Stomach (tissue), 9 donors: Measurements from ENCODE around the gene AP1G1. TPM values are rescaled to one million over a fixed set of nuclear protein-coding genes. Genes with fewer than 3 reads are reported as not detected.
A peak's percentile ranks its signal among the peaks of the same experiment; 100 is the strongest.

Experiments
- DNase-seq, 2 donors: peaks; one replicate each; pipeline versions ENCODE4 v3.0.0 to v3.0.0-alpha.2; 2013 to 2019
- H3K27ac ChIP-seq, 5 donors: fragments of 200-600 bp in 4 of 5; sonication (generic) in 4 of 5; one replicate each; pipeline ENCODE4 v1.5.1; 2013 to 2019; ENCODE audit warnings: mild to moderate bottlenecking in 1 of 5, moderate library complexity in 1 of 5
- H3K27me3 ChIP-seq, 3 donors: fragments of 200-600 bp; sonication (generic); one replicate each; pipeline ENCODE4 v1.5.1; 2017 to 2019; ENCODE audit warnings: mixed run types in 1 of 3
- H3K36me3 ChIP-seq, 4 donors: fragments of 200-600 bp; sonication (generic); 1 replicate in 3 of 4; 2 replicates in 1 of 4; pipeline ENCODE4 v1.5.1; 2016 to 2019
- H3K4me1 ChIP-seq, 4 donors: fragments of 200-600 bp; sonication (generic); one replicate each; pipeline ENCODE4 v1.5.1; 2016 to 2019
- H3K4me3 ChIP-seq, 4 donors: fragments of 200-600 bp; sonication (generic) in 3 of 4; one replicate each; pipeline ENCODE4 v1.5.1; 2016 to 2019; ENCODE audit warnings: mild to moderate bottlenecking in 1 of 4
- H3K9me3 ChIP-seq, 4 donors: fragments of 200-600 bp; sonication (generic); one replicate each; pipeline ENCODE4 v1.5.1; 2016 to 2019
- EP300 ChIP-seq: sonication (generic); formaldehyde crosslinking; IDR thresholded peaks from one replicate; pipeline ENCODE4 v1.6.1; 2017; ENCODE audit warnings: antibody characterized with exemption
- POLR2A ChIP-seq, 4 donors: fragments of 450-650 bp; IDR thresholded peaks; one replicate each; pipeline ENCODE4 v1.6.1; 2016; ENCODE audit warnings: antibody characterized with exemption in 4 of 4, control low read depth in 2 of 4, mild to moderate bottlenecking in 1 of 4, moderate library complexity in 1 of 4
- POLR2AphosphoS5 ChIP-seq, 3 donors: sonication (generic); formaldehyde crosslinking; IDR thresholded peaks; one replicate each; pipeline ENCODE4 v1.6.1; 2016; ENCODE audit warnings: antibody characterized with exemption in 3 of 3
- WGBS, 5 donors: extraction: QIAGEN DNeasy Blood & Tissue Kit in 3 of 5; methylation state at CpG; one replicate each; pipeline versions ENCODE4 v1.1.5 to v1.1.7; 2013 to 2018; 5-methylcytosine and 5-hydroxymethylcytosine counted together
- intact Hi-C: fragments of 100-400 bp; cut with DNase I; formaldehyde crosslinking; loops from one replicate; pipeline ENCODE4 v1.15.1; 2023; ENCODE audit warnings: low total_unique reads
- polyA plus RNA-seq, 3 donors: library from polyadenylated mRNA; stranded (reverse); fragments of 200-250 nt; gene quantifications; one replicate each; pipeline ENCODE4 v1.2.3, GENCODE V29; 2013
- total RNA-seq, 5 donors: library from RNA; depleted of rRNA; stranded (reverse); fragments of >200 nt; gene quantifications; one replicate each; pipeline versions ENCODE4 v1.1.0 to v1.2.3, GENCODE V29; 2014 to 2016
- TF ChIP-seq, protein P1 (sequence below), 7 experiments: fragments of 450-650 bp in 4 of 7; fragments of 200-600 bp in 3 of 7; sonication (generic) in 3 of 7; IDR thresholded peaks; one replicate each; pipeline ENCODE4 v1.5.1; 2016 to 2019; ENCODE audit warnings: antibody characterized with exemption in 7 of 7, control low read depth in 2 of 7, mild to moderate bottlenecking in 1 of 7
- donor health status: healthy with polysubstance abuse.
- donor health status: Bipolar disorder and iron deficiency.
- donor health status: healthy.

Gene AP1G1
- total and polyA plus RNA-seq, 8 donors, result 11.7 to 198 (median 123) TPM

DNA sequence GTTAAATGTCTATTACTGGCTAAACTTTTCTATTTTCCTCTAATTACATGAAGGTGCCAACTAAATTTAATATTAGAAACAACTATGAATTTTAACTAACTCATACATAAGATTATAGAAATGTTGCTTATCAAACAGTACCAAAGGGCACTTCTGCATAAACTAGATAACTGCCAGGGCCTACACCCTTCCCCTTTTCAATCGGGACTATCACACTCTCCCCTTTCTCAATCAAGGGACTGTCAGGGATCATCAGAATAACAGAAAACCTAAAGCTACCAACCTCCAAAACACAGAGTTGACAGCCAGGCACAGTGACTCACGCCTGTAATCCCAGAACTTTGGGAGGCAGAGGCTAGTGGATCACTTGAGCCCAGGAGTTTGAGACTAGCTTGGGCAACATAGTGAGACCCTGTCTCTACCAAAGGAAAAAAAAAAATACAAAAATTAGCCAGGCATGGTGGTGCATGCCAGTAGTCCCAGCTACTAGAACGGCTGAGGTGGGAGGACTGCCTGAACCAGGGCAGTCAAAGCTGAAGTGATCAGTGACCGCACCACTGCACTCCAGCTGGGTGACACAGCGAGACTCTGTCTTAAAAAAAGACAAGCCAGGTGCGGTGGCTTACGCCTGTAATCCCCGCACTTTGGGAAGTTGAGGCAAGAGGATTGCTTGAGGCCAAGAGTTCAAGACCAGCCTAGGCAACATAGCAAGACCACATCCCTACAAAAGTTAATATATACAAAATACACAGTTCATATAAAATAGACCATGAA, 80.9 kb downstream of the AP1G1 start:
- no peaks in the 10 kb centered on the region for H3K9me3 ChIP-seq
- TF ChIP-seq EP300 (no peak), POLR2AphosphoS5 (IDR thresholded peaks at IDR 0.05) (no peak)
- peaks cover 10 to 35% (median 31%) of the 10 kb centered on the region in 4 donors for H3K36me3 ChIP-seq
- H3K4me3 ChIP-seq, result no peak overlapping the region
- intact Hi-C loops, result no loop called here
- H3K4me1 ChIP-seq, result peaks cover 5 to 49% (median 28%) of the 10 kb centered on the region in 4 donors
- 76 to 81% (median 79%) methylated on average over 8 of the region's 8 CpGs for WGBS, 5 donors
- DNase-seq, result no peak
- peaks cover 0 to 4% (median 0%) of the 10 kb centered on the region in 3 donors for H3K27me3 ChIP-seq
- H3K27ac ChIP-seq, result peak overlapping the region in 1 of 5 donors; percentile 2

DNA sequence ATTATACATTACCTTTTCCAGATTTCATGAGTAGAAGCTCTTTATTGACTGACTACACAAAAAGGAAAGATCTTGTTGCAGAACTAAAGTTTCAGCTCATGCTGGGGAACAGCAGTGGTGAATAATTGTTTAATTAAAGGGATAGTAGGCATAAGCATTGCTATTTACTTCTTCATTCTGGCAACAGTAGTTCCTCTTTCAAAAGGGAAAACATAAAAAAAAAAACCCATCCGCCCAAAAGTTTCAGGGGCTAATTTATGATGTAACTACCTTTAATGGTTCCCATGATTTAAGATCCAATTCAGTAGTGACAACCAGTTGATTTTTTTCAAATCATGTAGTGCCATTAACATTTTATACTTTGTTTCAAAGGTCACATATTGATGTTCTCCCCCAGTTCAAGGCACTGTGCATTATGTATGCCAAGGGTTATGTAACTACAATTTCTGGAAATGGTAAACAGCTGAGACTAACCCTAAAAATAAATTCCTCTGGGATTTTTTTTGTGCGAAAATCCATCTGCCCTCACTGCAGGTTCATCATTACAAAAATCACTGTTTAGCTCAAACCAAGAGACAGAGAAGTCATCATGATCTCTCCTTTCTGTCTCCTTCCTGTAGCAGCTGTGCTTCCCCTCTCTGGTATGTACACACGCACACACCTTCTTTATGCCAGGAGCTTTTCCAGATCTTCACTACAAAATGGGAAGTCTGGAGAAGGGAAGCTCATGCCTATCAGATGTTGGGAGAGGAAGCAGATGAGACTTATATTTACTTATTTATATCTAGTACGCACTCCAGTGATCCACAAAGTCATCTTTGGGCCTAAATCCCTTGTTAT, 81.9 kb downstream of the AP1G1 start:
- Histone ChIP-seq H3K9me3 (no peaks in the 10 kb centered on the region), H3K4me1 (peaks cover 5 to 57% (median 34%) of the 10 kb centered on the region in 4 donors), H3K4me3 (no peak overlapping the region), H3K36me3 (peaks cover 5 to 24% (median 21%) of the 10 kb centered on the region in 4 donors), H3K27ac (peak overlapping the region in 1 of 5 donors; percentile 53), H3K27me3 (peaks cover 0 to 5% (median 0%) of the 10 kb centered on the region in 3 donors)
- 53 to 71% (median 62%) methylated on average over 4 of the region's 4 CpGs for WGBS, 5 donors
- peak in 1 of 2 donors; percentile 6 for DNase-seq
- TF ChIP-seq, protein P1, sequence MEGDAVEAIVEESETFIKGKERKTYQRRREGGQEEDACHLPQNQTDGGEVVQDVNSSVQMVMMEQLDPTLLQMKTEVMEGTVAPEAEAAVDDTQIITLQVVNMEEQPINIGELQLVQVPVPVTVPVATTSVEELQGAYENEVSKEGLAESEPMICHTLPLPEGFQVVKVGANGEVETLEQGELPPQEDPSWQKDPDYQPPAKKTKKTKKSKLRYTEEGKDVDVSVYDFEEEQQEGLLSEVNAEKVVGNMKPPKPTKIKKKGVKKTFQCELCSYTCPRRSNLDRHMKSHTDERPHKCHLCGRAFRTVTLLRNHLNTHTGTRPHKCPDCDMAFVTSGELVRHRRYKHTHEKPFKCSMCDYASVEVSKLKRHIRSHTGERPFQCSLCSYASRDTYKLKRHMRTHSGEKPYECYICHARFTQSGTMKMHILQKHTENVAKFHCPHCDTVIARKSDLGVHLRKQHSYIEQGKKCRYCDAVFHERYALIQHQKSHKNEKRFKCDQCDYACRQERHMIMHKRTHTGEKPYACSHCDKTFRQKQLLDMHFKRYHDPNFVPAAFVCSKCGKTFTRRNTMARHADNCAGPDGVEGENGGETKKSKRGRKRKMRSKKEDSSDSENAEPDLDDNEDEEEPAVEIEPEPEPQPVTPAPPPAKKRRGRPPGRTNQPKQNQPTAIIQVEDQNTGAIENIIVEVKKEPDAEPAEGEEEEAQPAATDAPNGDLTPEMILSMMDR (IDR thresholded peaks at IDR 0.05), result no peak
- no peak for TF ChIP-seq POLR2AphosphoS5 (IDR thresholded peaks at IDR 0.05)
- TF ChIP-seq POLR2A (IDR thresholded peaks at IDR 0.05), result no peak
- no peak for TF ChIP-seq EP300
- intact Hi-C loops, result no loop called here

DNA sequence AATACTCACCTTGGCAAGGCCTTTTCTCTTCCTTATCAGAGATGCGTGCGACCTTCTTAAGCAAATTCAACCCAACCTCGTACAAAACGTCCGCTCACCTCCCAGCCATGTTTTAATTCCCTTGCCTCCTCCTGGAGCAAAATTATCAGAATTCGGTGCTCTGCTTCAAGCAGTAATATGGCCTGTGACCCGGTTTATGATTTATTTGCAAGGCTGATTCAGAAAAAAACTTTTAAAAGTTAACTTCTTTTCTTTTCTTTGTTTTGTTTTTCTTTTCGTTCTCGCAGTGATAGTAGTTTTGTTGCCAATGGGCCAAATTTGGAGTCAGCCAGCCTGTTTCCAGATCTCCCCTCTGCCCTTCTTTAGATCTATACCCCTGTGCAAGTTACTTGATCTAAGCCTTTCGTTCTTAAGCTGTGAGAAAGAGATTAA, 84.3 kb downstream of the AP1G1 start, which contains the start of gene PHLPP2:
Gene PHLPP2 (minus strand): TSS at position 382 of the 432 bp plus-strand sequence. CDS start 9,906 bp downstream, outside the sequence.
- H3K27me3 ChIP-seq, result peaks cover 0 to 5% (median 0%) of the 10 kb centered on the region in 3 donors
- WGBS, 5 donors, result 11 to 16% (median 15%) methylated on average over 10 of the region's 10 CpGs
- H3K9me3 ChIP-seq, result no peaks in the 10 kb centered on the region
- no peak for DNase-seq
- H3K27ac ChIP-seq, result peak within 1 kb of the TSS; percentile 84 to 95 (median 90)
- peak within 1 kb of the TSS; percentile 81 to 95 (median 88) for H3K4me3 ChIP-seq
- intact Hi-C loops, result no loop called here
- peaks cover 5 to 57% (median 34%) of the 10 kb centered on the region in 4 donors for H3K4me1 ChIP-seq
- TF ChIP-seq POLR2A (IDR thresholded peaks at IDR 0.05), result no peak
- TF ChIP-seq, protein P1 (IDR thresholded peaks at IDR 0.05), result no peak
- no peak for TF ChIP-seq EP300
- TF ChIP-seq POLR2AphosphoS5 (IDR thresholded peaks at IDR 0.05), result no peak
- H3K36me3 ChIP-seq, result peaks cover 0 to 1% (median under 1%) of the 10 kb centered on the region in 4 donors

DNA sequence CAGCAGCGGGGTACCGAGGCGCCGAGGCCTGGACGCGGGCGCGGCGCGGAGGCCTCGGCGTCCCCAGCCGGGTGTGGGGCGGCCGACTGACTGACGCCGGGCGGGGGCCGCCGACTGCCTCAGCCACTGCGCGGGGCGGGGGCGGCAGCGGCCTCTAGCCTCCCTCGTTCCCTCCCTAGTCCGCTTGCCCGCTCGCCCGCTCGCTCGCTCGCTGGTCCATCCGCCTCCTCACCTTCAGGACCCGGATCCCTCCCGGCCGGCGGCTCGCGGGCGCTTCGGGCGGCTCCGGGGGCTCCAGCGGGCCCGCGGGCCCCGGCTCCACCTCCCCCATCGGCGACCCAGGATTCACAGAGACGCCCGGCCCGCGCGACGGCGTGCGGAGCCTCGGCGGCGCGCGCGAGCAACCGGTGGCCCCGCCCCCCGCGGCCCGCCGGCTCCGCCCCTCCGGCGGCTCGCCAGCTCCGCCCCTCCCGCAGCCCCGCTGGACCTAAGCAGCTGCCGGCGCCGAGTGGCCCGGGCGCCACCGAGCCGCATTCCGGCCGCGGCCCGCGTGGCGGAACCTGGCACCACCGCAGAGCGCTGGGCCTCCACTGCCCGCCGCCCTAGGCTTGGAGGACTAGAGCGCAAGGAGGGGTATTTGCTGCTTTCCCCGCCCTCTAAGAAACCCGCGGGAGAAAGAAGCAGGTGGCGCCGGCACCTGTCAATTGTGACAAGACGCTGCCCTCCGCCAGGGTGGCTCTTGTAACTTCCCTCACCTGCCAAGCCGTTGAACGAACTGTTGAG, 84.9 kb downstream of the AP1G1 start:
- peaks cover 5 to 57% (median 34%) of the 10 kb centered on the region in 4 donors for H3K4me1 ChIP-seq
- no peaks in the 10 kb centered on the region for H3K36me3 ChIP-seq
- peak in 1 of 3 donors; percentile 32 for TF ChIP-seq POLR2AphosphoS5 (IDR thresholded peaks at IDR 0.05)
- no peak for TF ChIP-seq EP300
- peak overlapping the region; percentile 84 to 95 (median 90) for H3K27ac ChIP-seq
- 0 to 1% (median 1%) methylated on average over 2 to 103 of the region's 104 CpGs for WGBS, 5 donors
- peaks cover 0 to 5% (median 0%) of the 10 kb centered on the region in 3 donors for H3K27me3 ChIP-seq
- H3K9me3 ChIP-seq, result no peaks in the 10 kb centered on the region
- DNase-seq, result peak; percentile 85 to 92
- H3K4me3 ChIP-seq, result peak overlapping the region; percentile 81 to 95 (median 88)
- intact Hi-C loops, result no loop called here
